Activated CD8-positive, alpha-beta memory T cell treated with anti-CD3 and anti-CD28 coated beads for 48 hours (primary cell): Measurements from ENCODE around the gene FSHR.

Source experiments
- DNase-seq, 3 experiments: peaks; one replicate each; pipeline ENCODE4 v3.0.0-alpha.2; 2020; ENCODE audit warnings: low read depth in 2 of 3, low spot score in 2 of 3

FSHR gene

GRCh38 chr2:48915227-48915626 lies 239.1 kb downstream of the FSHR start:
- DNase-seq = no peak

- DNase-seq = no peak
Measured at GRCh38 chr2:48914477-48915089, 239.7 kb downstream of the FSHR start.
